CD14-positive monocyte (primary cell): ENCODE data around the gene UGT1A3. TPM values are rescaled to one million over a fixed set of nuclear protein-coding genes. Genes with fewer than 3 reads are reported as not detected.

Source experiments
- DNase-seq, 3 donors: peaks; one replicate each; pipeline ENCODE4 v3.0.0-alpha.2; 2011 to 2022
- H2AFZ ChIP-seq: 2 replicates; pipeline ENCODE4 v1.6.0; 2012; ENCODE audit warnings: mild to moderate bottlenecking, low read depth, low read length, inconsistent platforms; ENCODE audit not compliant: insufficient read depth, poor library complexity, severe bottlenecking
- H3K27ac ChIP-seq, 2 donors: 1 replicate in 1 of 2; 2 replicates in 1 of 2; pipeline ENCODE4 v1.5.1; 2012 to 2013; ENCODE audit warnings: low read length in 2 of 2, control low read depth in 1 of 2, inconsistent platforms in 1 of 2, low read depth in 1 of 2, mild to moderate bottlenecking in 1 of 2
- H3K27me3 ChIP-seq, 2 donors: one replicate each; pipeline versions ENCODE4 v1.6.0 to v1.6.1; 2011 to 2013; ENCODE audit warnings: low read length in 2 of 2; ENCODE audit not compliant: control insufficient read depth in 2 of 2, insufficient read depth in 2 of 2
- H3K36me3 ChIP-seq, 2 donors: replicated peaks in 1 of 2; 1 replicate in 1 of 2; 2 replicates in 1 of 2; pipeline versions ENCODE4 v1.5.1 to v1.6.1; 2012 to 2013; ENCODE audit warnings: low read length in 2 of 2, control low read depth in 1 of 2, inconsistent platforms in 1 of 2, mild to moderate bottlenecking in 1 of 2; ENCODE audit not compliant: insufficient read depth in 2 of 2, control insufficient read depth in 1 of 2
- H3K4me1 ChIP-seq, 2 donors: 1 replicate in 1 of 2; 2 replicates in 1 of 2; pipeline versions ENCODE4 v1.5.1 to v1.6.1; 2012 to 2013; ENCODE audit warnings: low read length in 2 of 2, control low read depth in 1 of 2, inconsistent platforms in 1 of 2, mild to moderate bottlenecking in 1 of 2, moderate library complexity in 1 of 2; ENCODE audit not compliant: insufficient read depth in 2 of 2, control insufficient read depth in 1 of 2
- H3K4me2 ChIP-seq: replicated peaks from 2 replicates; pipeline ENCODE3; 2012; ENCODE audit warnings: low read length, moderate library complexity, mild to moderate bottlenecking; ENCODE audit not compliant: poor library complexity, severe bottlenecking; ENCODE audit errors: extremely low read depth
- H3K4me3 ChIP-seq, 3 experiments: fragments of 200-600 bp in 1 of 3; sonication (generic) in 1 of 3; replicated peaks in 1 of 3; 1 replicate in 2 of 3; 2 replicates in 1 of 3; pipeline ENCODE4 v1.5.1; 2011 to 2013; ENCODE audit warnings: low read length in 3 of 3, mild to moderate bottlenecking in 3 of 3, control low read depth in 2 of 3, low read depth in 2 of 3, inconsistent platforms in 1 of 3, moderate library complexity in 1 of 3
- H3K79me2 ChIP-seq: 2 replicates; pipeline ENCODE4 v1.6.0; 2012; ENCODE audit warnings: mild to moderate bottlenecking, control low read depth, inconsistent platforms, low read length, moderate library complexity; ENCODE audit not compliant: insufficient read depth
- H3K9ac ChIP-seq: 2 replicates; pipeline ENCODE4 v1.6.0; 2017; ENCODE audit warnings: low read length, mild to moderate bottlenecking; ENCODE audit not compliant: insufficient read depth, poor library complexity, severe bottlenecking
- H3K9me3 ChIP-seq, 2 donors: replicated peaks in 1 of 2; 1 replicate in 1 of 2; 2 replicates in 1 of 2; pipeline versions ENCODE4 v1.5.1 to v1.6.1; 2012 to 2013; ENCODE audit warnings: low read length in 2 of 2, control low read depth in 1 of 2; ENCODE audit not compliant: control insufficient read depth in 1 of 2, insufficient read depth in 1 of 2
- H4K20me1 ChIP-seq: 2 replicates; pipeline ENCODE4 v1.6.0; 2012; ENCODE audit warnings: mild to moderate bottlenecking, low read length, control low read depth, moderate library complexity; ENCODE audit not compliant: insufficient read depth
- H3K27ac Mint-ChIP-seq, 7 donors: one replicate each; pipeline ENCODE4 v1.8.0; 2020; ENCODE audit warnings: mild to moderate bottlenecking in 7 of 7, mixed read lengths in 7 of 7, moderate library complexity in 6 of 7, inconsistent platforms in 2 of 7
- H3K27me3 Mint-ChIP-seq, 3 donors: one replicate each; pipeline ENCODE4 v1.8.0; 2021 to 2022; ENCODE audit warnings: low read depth in 3 of 3, mild to moderate bottlenecking in 3 of 3, mixed read lengths in 3 of 3, moderate library complexity in 3 of 3, inconsistent platforms in 1 of 3
- H3K36me3 Mint-ChIP-seq, 2 donors: one replicate each; pipeline ENCODE4 v1.8.0; 2020; ENCODE audit warnings: mixed read lengths in 2 of 2, inconsistent platforms in 1 of 2, mild to moderate bottlenecking in 1 of 2
- H3K4me1 Mint-ChIP-seq: one replicate; pipeline ENCODE4 v1.8.0; 2020; ENCODE audit warnings: mild to moderate bottlenecking, mixed read lengths
- H3K4me3 Mint-ChIP-seq, 2 donors: one replicate each; pipeline ENCODE4 v1.8.0; 2020; ENCODE audit warnings: mild to moderate bottlenecking in 2 of 2, mixed read lengths in 2 of 2, moderate library complexity in 1 of 2
- H3K9me3 Mint-ChIP-seq, 7 donors: one replicate each; pipeline ENCODE4 v1.8.0; 2020 to 2022; ENCODE audit warnings: mixed read lengths in 7 of 7, mild to moderate bottlenecking in 6 of 7, moderate library complexity in 6 of 7, inconsistent platforms in 2 of 7
- WGBS: methylation state at CpG from one replicate; pipeline ENCODE4 v1.1.5; 2013; ENCODE audit warnings: missing lambda C conversion rate; ENCODE audit not compliant: insufficient coverage; 5-methylcytosine and 5-hydroxymethylcytosine counted together
- intact Hi-C, 2 donors: fragments of 100-400 bp; cut with micrococcal nuclease; formaldehyde crosslinking; loops; one replicate each; pipeline versions ENCODE4 v1.15.0 to v1.15.1; 2023
- polyA plus RNA-seq, 3 donors: library from polyadenylated mRNA; depleted of rRNA in 1 of 3; unstranded in 2 of 3; stranded (reverse) in 1 of 3; fragments of 300-500 nt in 2 of 3; fragments of >200 nt in 1 of 3; fragmentation: Illumina TruSeq in 2 of 3; gene quantifications; 1 replicate in 2 of 3; 2 replicates in 1 of 3; pipeline ENCODE4 v1.2.3, GENCODE V29; 2012 to 2021
- TF ChIP-seq, protein P1 (sequence below): fragments of 200-600 bp; IDR thresholded peaks from one replicate; pipeline ENCODE4 v1.8.0; 2022; ENCODE audit warnings: antibody characterized with exemption, mild to moderate bottlenecking

Gene UGT1A3
- polyA plus RNA-seq, 3 donors: not detected

GRCh38 chr2:233768076-233768475, 39.2 kb downstream of the UGT1A3 start:
- Histone ChIP-seq H3K27ac (no peak overlapping the region), H3K4me3 (no peak overlapping the region), H3K4me2 (no peak overlapping the region), H3K4me1 (no peaks in the 10 kb centered on the region), H3K79me2 (no peaks in the 10 kb centered on the region), H3K9me3 (no peaks in the 10 kb centered on the region), H3K9ac (no peak overlapping the region), H2AFZ (no peak overlapping the region), H4K20me1 (no peaks in the 10 kb centered on the region), H3K27me3 (no peaks in the 10 kb centered on the region), H3K36me3 (no peaks in the 10 kb centered on the region)
- DNase-seq: no peak
- WGBS: 93% methylated on average over 4 of the region's 4 CpGs
- Mint-ChIP-seq H3K9me3 (peaks cover 0 to 5% (median 1%) of the 10 kb centered on the region in 7 donors), H3K4me1 (no peaks in the 10 kb centered on the region), H3K27ac (no peak overlapping the region), H3K27me3 (peaks cover 6 to 8% (median 6%) of the 10 kb centered on the region in 3 donors), H3K36me3 (no peaks in the 10 kb centered on the region), H3K4me3 (no peak overlapping the region)
- intact Hi-C loops: no loop called here
- TF ChIP-seq, protein P1, sequence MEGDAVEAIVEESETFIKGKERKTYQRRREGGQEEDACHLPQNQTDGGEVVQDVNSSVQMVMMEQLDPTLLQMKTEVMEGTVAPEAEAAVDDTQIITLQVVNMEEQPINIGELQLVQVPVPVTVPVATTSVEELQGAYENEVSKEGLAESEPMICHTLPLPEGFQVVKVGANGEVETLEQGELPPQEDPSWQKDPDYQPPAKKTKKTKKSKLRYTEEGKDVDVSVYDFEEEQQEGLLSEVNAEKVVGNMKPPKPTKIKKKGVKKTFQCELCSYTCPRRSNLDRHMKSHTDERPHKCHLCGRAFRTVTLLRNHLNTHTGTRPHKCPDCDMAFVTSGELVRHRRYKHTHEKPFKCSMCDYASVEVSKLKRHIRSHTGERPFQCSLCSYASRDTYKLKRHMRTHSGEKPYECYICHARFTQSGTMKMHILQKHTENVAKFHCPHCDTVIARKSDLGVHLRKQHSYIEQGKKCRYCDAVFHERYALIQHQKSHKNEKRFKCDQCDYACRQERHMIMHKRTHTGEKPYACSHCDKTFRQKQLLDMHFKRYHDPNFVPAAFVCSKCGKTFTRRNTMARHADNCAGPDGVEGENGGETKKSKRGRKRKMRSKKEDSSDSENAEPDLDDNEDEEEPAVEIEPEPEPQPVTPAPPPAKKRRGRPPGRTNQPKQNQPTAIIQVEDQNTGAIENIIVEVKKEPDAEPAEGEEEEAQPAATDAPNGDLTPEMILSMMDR: no peak

GRCh38 chr2:233769260-233769659, 40.4 kb downstream of the UGT1A3 start:
- no peak overlapping the region for H3K27ac ChIP-seq
- H3K9ac ChIP-seq: no peak overlapping the region
- H3K36me3 ChIP-seq: no peaks in the 10 kb centered on the region
- peaks cover 5 to 8% (median 6%) of the 10 kb centered on the region in 3 donors for H3K27me3 Mint-ChIP-seq
- no peaks in the 10 kb centered on the region for H3K4me1 ChIP-seq
- no peaks in the 10 kb centered on the region for H4K20me1 ChIP-seq
- H2AFZ ChIP-seq: no peak overlapping the region
- peaks cover 0 to 5% (median 1%) of the 10 kb centered on the region in 7 donors for H3K9me3 Mint-ChIP-seq
- no peak overlapping the region for H3K4me3 Mint-ChIP-seq
- H3K79me2 ChIP-seq: no peaks in the 10 kb centered on the region
- DNase-seq: no peak
- no peaks in the 10 kb centered on the region for H3K4me1 Mint-ChIP-seq
- no peak overlapping the region for H3K4me3 ChIP-seq
- 98% methylated on average over 9 of the region's 9 CpGs for WGBS
- H3K27me3 ChIP-seq: no peaks in the 10 kb centered on the region
- H3K9me3 ChIP-seq: no peaks in the 10 kb centered on the region
- H3K36me3 Mint-ChIP-seq: no peaks in the 10 kb centered on the region
- intact Hi-C loops: no loop called here
- TF ChIP-seq, protein P1: no peak
- H3K4me2 ChIP-seq: no peak overlapping the region
- H3K27ac Mint-ChIP-seq: no peak overlapping the region
